ENCODE data around the gene UBTD1. TPM values are rescaled to one million over a fixed set of nuclear protein-coding genes. Genes with fewer than 3 reads are reported as not detected.

Gene UBTD1
- total RNA-seq, 3 donors from 2014 or later, result 0.49 to 7.3 (median 3.4) TPM

DNA sequence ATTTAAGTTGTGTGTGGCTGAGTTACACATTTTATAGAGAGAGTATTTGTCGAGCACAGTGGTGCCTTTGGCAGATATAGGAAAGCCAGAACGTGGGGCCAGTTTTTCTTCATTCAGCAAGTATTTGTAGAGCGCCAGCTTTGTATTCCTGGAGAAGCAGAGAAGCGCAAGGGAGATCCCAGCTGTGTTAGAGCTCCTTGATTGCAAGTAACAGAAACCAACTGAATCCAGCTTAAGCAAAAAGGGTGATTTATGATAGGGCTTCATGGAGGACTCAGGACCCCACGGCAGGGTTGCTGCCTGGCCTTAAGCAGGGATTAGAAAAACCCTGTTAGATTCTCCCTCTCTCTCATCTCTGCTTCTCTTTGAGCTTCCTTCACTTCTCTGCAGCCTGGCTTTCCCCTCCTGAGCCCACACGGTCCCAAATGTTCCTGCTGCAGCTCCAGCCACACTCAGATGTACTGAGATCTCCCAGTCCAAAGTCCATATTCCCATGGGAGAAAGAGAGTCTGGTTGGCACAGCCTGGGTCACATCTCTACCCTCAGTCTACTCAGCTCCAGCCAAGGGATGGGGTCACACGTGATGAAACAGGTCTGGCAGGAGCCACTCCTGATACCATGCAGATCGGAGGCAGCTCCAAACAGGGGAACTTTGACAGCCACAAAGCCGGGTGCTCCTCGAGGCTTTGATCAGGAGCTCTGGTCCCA, 16.7 kb downstream of the UBTD1 start:
- no peak for ATAC-seq
- Histone ChIP-seq H3K4me1 (ENCODE audit: low read depth) (no peaks in the 10 kb centered on the region), H3K4me3 (no peak overlapping the region), H3K9me3 (no peaks in the 10 kb centered on the region), H3K36me3 (ENCODE audit: low read depth) (no peaks in the 10 kb centered on the region)
- no peak for DNase-seq
- TF ChIP-seq, protein P1, sequence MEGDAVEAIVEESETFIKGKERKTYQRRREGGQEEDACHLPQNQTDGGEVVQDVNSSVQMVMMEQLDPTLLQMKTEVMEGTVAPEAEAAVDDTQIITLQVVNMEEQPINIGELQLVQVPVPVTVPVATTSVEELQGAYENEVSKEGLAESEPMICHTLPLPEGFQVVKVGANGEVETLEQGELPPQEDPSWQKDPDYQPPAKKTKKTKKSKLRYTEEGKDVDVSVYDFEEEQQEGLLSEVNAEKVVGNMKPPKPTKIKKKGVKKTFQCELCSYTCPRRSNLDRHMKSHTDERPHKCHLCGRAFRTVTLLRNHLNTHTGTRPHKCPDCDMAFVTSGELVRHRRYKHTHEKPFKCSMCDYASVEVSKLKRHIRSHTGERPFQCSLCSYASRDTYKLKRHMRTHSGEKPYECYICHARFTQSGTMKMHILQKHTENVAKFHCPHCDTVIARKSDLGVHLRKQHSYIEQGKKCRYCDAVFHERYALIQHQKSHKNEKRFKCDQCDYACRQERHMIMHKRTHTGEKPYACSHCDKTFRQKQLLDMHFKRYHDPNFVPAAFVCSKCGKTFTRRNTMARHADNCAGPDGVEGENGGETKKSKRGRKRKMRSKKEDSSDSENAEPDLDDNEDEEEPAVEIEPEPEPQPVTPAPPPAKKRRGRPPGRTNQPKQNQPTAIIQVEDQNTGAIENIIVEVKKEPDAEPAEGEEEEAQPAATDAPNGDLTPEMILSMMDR (IDR thresholded peaks at IDR 0.05), result no peak
- intact Hi-C loops (cut with DNase I, micrococcal nuclease), result no loop called here

GRCh38 chr10:97517096-97517750, 18.5 kb downstream of the UBTD1 start:
- H3K4me3 ChIP-seq, result no peak overlapping the region
- no peak for ATAC-seq
- intact Hi-C loops (cut with DNase I, micrococcal nuclease), result no loop called here
- no peaks in the 10 kb centered on the region for H3K4me1 ChIP-seq (ENCODE audit: low read depth)
- H3K9me3 ChIP-seq, result no peaks in the 10 kb centered on the region
- H3K36me3 ChIP-seq (ENCODE audit: low read depth), result no peaks in the 10 kb centered on the region
- no peak for DNase-seq
- TF ChIP-seq, protein P1 (IDR thresholded peaks at IDR 0.05), result no peak

- no peaks in the 10 kb centered on the region for H3K4me1 ChIP-seq (ENCODE audit: low read depth)
- ATAC-seq, result no peak
- H3K4me3 ChIP-seq, result no peak overlapping the region
- intact Hi-C loops (cut with DNase I, micrococcal nuclease), result no loop called here
- H3K36me3 ChIP-seq (ENCODE audit: low read depth), result no peaks in the 10 kb centered on the region
- TF ChIP-seq, protein P1 (IDR thresholded peaks at IDR 0.05), result no peak
- no peaks in the 10 kb centered on the region for H3K9me3 ChIP-seq
- no peak for DNase-seq
Measured at GRCh38 chr10:97517778-97518300, 19.1 kb downstream of the UBTD1 start.

- Histone ChIP-seq H3K4me1 (ENCODE audit: low read depth) (no peaks in the 10 kb centered on the region), H3K36me3 (ENCODE audit: low read depth) (no peaks in the 10 kb centered on the region), H3K4me3 (no peak overlapping the region), H3K9me3 (no peaks in the 10 kb centered on the region)
- ATAC-seq, result no peak
- no peak for DNase-seq
- TF ChIP-seq, protein P1 (IDR thresholded peaks at IDR 0.05), result no peak
- intact Hi-C loops (cut with DNase I, micrococcal nuclease), result no loop called here
Measured at GRCh38 chr10:97518301-97519043, 19.7 kb downstream of the UBTD1 start.

DNA sequence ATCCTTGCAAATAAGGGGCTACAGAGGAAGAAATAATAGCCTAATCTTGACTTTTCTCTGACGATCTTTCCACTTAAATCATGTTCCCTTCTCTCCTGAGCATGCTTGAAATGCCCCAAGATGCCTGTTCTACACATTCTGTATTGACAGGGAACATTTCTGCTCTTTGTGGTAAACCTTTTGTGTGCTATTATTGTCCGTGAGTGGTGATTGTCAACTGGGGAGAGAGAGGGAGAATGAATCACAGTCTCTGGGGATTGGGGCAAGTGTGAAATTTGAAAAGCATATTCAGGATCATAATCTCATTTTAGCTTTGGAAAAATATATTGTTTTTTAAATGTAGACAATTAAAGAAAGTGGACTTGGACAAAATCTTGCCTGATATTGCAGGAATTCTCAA, 20.6 kb downstream of the UBTD1 start:
- TF ChIP-seq, protein P1 (IDR thresholded peaks at IDR 0.05), result no peak
- intact Hi-C loops (cut with DNase I, micrococcal nuclease), result no loop called here
- DNase-seq (no peak), ATAC-seq (no peak)
- H3K4me1 ChIP-seq (ENCODE audit: low read depth), result no peaks in the 10 kb centered on the region
- no peaks in the 10 kb centered on the region for H3K9me3 ChIP-seq
- H3K4me3 ChIP-seq, result no peak overlapping the region
- no peaks in the 10 kb centered on the region for H3K36me3 ChIP-seq (ENCODE audit: low read depth)
